OCI-LY7 (cell line): Measurements from ENCODE around the gene SOBP.

Source experiments
- CTCF ChIP-seq: fragments of 200-600 bp; sonication (generic); conservative IDR thresholded peaks from 2 replicates; pipeline ENCODE4 v1.5.1; 2014; ENCODE audit warnings: mild to moderate bottlenecking, antibody characterized with exemption, low read length, moderate library complexity, mixed read lengths
- EZH2phosphoT487 ChIP-seq: fragments of 200-600 bp; sonication (generic); IDR thresholded peaks from 2 replicates; pipeline ENCODE4 v1.6.1; 2018; ENCODE audit warnings: low read depth, borderline replicate concordance, mild to moderate bottlenecking, mixed run types, antibody characterized with exemption, low read length, moderate library complexity, mixed read lengths

DNA sequence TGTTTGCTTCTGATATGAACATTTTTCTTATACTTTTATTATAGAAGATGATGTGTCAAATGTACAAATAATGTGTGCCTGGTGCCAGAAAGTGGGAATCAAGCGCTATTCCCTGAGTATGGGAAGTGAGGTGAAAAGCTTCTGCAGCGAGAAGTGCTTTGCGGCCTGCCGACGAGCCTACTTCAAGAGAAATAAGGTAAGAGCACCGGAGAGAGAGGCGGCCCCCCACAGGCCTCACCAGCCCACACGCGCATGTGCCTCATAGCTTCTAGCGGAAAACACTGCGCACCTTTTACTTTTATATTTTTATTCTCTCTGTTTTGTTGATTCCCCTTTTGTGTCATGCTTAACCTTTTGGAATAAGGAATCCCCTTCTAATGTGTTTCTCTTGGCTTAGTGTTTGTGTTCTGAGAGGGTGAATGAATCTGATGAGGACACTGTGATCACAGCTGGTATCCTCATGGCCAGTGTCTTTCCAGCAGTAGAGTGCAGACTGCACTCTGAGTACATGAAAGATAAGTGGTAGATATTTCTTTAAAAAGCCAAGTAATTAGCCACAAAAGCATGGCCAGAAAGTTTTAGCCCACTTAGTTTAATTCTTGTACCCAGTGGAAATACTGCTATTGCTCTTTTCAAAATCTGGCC lies 43.6 kb downstream of the SOBP start:
- TF ChIP-seq CTCF (no peak), EZH2phosphoT487 (no peak)
